GM18951 (cell line): ENCODE measurements around the gene PARD6G.
"Not testable (repeated sequence)": the region's sequence is repeated elsewhere in the genome, so short reads cannot be mapped to it uniquely, and the experiment has no call there.

Experiments used
- POLR2A ChIP-seq: IDR thresholded peaks from 4 replicates; pipeline ENCODE4 v1.6.1; 2011; ENCODE audit warnings: mild to moderate bottlenecking; ENCODE audit not compliant: insufficient read length, insufficient read depth; ENCODE audit errors: extremely low read depth
- in situ Hi-C: fragments of 300-500 bp; cut with MboI; formaldehyde crosslinking; loops from one replicate; pipeline ENCODE4 v1.12.0; 2022; ENCODE audit warnings: low sequenced_read_pairs, mixed read lengths, inconsistent platforms; ENCODE audit not compliant: unreplicated experiment

PARD6G gene

DNA sequence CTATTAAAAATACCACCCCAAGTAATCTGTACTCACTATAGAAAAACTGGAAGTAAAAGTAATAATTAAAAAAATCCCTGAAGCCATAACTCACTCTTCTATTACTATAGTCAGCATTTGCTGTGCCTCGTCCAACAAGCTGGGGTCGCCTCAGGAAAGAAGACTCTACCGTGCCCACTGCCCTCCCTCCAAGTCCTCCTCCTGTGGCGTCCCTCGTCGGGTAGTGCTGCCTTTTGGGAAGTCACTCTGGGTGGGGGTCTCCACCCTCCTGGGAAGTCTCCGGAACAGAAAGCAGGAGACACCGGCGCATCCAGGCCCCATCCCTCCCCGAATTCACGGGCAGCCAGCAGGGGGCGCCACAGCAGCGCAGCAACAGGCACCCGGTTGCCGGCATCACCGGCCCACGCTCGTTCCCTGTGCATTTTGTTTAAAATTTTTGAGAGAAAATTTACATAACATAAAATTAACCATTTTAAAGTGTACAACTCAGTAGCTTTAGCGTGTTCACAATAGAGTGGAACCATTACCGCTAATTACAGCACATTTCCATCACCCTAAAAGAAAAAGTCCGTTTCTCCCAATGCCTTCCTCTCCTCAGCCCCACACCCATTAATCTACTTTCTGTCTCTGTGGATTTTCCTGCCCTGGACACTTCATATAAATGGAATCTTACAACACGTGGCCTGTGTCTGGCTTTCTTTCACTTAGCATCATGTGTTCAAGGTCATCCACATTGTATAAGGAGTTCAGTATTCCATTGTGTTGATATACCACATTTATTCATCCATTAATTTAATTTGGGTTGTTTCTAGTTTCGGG, 76.1 kb downstream of the PARD6G start:
- no peak for TF ChIP-seq POLR2A
- in situ Hi-C loops, result no loop called here

DNA sequence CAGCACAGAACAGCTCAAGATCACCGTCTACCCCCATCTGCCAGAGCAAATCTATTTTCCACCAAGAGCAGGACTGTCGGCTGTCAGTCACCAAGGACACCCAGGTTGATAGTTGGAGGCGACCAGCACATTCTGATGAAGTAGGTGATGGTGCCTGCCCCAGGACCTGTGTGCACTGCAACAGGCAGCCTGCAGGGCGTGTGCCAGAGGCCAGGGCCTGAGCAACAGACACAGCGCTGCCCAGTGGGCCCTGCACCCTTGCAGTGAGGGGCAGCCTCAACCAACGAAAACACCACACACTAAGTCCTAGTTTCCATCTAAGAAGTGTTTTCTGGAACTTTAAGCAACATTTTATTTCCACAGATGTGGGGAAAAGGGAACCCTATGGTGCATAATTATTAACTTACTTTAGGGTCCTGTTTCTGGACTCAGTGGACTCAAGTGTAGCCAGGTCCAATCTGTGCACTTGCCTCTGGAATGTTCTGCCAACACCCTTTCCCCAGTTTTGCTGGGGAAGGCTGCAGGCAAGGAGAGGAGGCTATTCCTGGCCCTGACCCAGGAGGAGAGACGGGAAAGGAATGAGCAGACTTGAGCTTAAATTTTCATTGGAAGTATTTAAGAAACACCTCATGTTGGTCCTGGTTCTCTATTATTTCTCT, 76.8 kb downstream of the PARD6G start:
- in situ Hi-C loops, result no loop called here
- no peak for TF ChIP-seq POLR2A

DNA sequence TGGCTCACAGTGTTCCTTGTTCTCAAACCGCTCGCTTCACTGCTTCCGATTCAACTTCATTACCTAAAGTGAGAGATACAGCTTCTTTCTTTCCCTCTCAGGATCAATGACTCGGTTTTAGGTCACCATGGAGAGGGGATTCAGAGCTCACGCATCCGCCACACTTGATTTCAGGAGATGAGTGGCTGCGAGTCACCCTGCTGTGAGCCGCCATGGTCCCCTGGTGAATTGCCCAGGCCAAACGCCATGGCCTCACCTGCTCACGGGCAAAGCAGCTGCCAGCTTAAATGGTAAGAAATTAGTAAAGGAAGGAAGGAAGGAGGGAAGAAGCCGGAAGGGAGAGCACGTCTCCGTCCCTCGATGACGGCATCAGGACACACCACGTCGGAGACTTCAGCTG, 77.7 kb downstream of the PARD6G start:
- in situ Hi-C loops, result no loop called here

DNA sequence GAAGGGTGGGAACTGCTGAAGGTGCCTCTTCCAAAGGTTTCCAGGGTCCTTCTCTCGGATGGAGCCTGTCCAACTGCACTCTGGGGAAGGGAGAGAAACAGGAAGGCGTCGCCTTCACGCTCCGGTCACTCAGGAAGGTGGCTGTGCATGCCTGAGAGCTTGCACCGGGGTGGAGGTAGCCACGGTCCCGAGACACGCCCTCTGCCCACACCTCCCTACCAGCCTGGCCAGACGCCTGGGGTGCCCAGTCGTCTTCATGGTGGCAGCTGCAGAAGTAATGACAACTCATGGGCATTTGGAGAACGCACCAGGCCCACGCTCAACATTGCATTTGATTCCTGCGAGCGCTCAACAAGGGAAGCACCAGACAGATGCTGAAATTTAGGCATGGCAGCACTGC, 78.3 kb downstream of the PARD6G start:
- in situ Hi-C loops, result no loop called here
- TF ChIP-seq POLR2A, result no peak

More for the DNA sequence above, 77.7 kb downstream of the PARD6G start:
- no peak for TF ChIP-seq POLR2A

DNA sequence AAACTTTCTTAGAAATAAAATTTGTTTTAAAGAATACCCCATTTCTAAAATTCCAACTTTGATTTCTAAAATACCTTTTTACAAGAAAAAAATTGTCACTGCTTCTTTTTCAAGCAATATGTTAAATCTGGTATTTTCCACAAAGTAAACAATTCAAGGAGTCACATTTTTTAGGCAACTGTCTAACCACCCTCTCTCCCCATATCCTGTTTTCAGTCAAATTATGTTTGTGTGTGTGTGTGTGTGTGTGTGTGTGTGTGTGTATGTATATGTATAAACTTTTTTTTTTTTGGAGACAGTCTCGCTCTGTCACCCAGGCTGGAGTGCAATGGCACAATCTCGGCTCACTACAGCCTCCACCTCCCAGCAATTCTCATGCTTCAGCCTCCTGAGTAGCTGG, 79.0 kb downstream of the PARD6G start:
- no peak for TF ChIP-seq POLR2A
- in situ Hi-C loops, result no loop called here

DNA sequence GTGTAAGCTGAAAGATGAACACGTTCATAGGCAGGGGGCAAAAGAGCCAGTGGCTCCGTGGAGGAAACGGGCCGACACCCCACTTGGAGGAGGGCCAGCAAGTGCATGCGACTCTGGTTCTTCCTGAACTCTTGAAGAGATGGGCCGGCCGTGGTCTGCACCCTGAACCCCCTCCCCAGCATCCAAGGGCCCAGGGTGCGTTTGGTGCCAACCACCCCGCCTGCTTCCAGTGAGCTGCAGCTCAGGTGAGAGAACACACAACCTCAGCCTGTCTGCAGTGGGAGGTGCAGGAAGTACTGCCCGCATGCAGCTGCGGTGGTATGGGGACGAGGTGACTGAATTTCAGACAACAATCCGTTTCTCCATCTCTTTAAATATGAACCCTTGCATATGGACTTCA, 79.4 kb downstream of the PARD6G start:
- in situ Hi-C loops, result no loop called here
- TF ChIP-seq POLR2A, result no peak

DNA sequence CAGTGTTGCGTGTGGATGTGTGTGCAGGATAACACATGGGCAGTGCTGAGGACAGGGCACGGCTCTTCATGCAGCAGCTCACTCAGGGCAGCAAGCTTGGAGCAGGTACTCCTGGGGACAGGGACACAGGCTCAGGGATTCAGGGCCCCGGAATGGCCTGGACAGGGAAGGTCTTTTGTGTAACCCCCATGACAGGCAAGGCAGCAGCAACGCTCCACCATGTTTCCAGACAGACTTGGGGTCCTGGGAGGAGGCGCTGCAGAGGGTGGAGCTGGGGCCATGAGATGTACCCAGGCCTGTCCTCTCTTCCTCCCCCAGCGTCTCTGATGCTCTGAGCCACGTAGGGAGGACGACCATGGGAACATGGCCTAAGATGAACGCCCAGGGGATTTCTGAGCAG, 80.0 kb downstream of the PARD6G start:
- in situ Hi-C loops, result no loop called here
- no peak for TF ChIP-seq POLR2A

DNA sequence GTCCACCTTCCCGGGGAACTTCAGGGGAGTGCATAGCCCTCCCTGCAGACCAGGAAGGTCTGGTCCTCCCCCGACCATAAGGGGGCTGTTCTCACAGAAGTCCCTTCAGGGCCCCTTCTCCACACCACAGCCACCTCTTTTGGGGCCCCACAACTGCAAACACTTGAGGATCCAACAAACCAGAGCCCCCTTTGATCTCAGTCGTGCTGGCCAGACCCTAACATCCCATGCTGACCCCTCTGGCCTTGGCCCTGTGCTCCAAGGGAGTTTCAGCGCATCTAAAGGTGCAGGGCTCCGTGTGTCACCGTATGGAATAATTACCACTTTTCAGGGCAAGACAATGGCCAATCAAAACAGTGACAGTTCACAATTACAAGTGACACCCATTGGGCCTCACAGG, 80.6 kb downstream of the PARD6G start:
- no peak for TF ChIP-seq POLR2A
- in situ Hi-C loops, result no loop called here

DNA sequence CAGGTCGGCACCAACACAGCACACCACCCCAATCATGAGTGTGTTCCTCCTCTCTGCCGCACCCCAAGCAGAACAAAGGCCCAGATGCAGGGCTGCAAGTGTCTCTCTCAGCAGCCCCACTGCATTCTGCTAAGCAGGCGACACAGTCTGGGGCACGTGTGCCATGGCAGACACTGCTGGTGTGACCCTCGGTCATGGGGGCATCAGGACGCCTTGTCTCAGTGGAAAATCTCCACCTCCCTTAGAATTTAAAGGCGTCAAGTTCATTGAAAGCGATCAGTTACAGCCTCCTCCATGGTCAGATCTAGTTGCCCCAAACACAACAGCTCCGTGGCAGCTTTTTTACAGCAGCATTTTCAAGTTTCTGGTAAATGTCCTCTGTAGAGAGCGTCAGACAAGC, 81.1 kb downstream of the PARD6G start:
- in situ Hi-C loops, result no loop called here

DNA sequence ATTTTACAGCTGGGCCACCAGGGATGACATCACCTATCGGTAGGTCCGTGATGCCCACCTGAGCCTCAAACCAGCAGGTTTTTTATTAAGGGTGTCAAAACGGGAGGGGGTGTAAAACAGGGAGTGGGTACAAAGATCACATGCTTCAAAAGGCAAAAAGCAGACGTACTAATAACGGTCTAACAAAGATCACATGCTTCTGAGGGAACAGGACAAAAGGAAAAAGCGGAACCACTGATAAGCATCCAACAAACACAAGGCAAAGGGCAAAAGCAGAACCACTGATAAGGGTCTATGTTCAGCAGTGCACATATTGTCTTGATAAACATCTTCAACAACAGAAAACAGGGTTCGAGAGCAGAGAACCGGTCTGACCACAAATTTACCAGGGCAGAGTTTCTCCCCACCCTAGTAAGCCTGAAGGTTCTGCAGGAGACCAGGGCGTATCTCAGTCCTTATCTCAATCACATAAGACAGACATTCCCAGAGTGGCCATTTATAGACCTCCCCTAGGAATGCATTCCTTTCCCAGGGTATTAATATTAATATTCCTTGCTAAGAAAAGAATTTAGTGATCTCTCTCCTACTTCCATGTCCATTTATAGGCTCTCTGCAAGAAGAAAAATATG, 82.5 kb downstream of the PARD6G start:
- in situ Hi-C loops, result not testable (repeated sequence)

More for the DNA sequence above, 81.1 kb downstream of the PARD6G start:
- TF ChIP-seq POLR2A, result no peak

DNA sequence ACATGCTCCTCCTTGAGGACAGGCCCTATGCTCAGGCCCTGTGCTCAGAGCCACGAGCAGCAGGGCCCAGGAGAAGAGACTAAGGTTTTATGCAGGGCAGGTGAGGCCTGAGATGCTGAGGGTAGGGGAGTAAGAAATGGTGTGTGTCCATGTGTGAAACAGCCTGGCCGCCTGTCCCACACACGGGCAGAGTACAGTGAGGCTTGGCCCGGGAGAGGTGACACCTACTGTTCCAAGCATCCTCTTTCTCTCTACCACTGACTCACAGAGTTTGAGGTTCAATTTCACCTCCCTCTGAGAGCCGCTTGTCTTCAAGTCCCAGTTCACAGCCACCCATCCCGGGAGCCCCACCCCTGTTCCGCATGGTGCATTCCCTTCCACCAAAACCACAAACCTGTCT, 84.1 kb downstream of the PARD6G start:
- in situ Hi-C loops, result no loop called here
- no peak for TF ChIP-seq POLR2A

DNA sequence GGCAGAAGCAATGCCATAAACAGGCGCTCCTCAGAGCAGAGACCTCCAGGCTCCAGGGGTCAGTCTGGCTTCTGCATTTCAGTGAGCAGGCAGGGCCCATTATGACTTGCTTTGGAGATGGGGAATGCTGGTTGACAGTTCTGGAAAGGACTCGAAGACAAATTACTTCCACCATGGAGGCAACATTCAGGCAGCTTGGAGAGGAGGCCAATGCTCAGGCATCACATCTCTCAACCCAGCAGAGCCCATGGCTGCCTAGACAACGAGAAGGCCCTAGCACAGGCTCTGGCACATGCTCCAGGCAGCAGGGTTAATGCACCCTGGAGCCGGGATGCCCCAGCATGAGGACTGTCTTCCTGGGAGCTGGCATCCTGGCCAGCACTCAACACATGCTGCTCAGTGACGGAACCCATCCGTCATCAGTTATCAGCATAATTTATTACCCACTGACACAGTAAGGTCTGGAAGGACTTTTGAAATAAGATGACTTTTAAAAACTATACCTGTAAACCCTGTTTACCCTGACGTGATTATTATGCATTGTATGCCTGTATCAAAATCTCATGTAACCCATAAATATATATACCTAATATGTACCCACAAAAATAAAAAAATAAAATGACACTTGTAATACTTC, 85.4 kb downstream of the PARD6G start:
- no peak for TF ChIP-seq POLR2A
- in situ Hi-C loops, result no loop called here
